ENCODE results near the gene DHRS4.
"Not testable (repeated sequence)": the region's sequence is repeated elsewhere in the genome, so short reads cannot be mapped to it uniquely, and the experiment has no call there.

Gene DHRS4

DNA sequence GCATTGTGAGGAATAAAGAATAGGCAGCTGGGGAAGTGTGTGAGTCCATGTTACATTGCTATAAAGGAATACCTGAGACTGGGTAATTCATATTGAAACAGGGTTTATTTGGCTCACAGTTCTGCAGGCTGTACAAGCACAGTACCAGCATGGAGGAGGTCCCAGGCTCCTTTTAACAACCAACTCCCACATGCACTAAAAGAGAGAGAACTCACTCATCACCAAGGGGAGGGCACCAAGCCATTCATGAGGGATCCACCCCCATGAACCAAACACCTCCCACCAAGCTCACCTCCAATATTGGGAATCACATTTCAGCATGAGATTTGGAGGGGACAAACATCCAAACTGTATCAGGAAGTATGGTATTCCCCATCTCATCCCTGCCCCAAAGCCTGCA, 11.9 kb upstream of the DHRS4 start:
- no peak for DNase-seq

DNA sequence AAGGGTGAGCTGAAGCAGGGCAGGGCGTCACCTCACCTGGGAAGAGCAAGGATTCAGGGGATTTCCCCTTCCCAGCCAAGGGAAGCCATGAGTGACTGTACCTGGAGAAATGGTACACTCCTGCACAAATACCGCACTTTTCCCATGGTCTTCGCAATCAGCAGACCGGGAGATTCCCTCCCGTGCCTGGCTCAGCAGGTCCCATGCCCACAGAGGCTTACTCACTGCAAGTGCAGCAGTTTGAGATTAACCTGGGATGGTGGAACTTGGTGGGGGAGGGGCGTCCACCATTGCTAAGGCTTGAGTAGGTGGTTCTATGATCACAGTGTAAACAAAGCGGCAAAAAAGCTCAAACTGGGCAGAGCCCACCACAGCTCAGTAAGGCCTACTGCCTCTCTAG, 11.0 kb upstream of the DHRS4 start:
- no peak for DNase-seq

DNA sequence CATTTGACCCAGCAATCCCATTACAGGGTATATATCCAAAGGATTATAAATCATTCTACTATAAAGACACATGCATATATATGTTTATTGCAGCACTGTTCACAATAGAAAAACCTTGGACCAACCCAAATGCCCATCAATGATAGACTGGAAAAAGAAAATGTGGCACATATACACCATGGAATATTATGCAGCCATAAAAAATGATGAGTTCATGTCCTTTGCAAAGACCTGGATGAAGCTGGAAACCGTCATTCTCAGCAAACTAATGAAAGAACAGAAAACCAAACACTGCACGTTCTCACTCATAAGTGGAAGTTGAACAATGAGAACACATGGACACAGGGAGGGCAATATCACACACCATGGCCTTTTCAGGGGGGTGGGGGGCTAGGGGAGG, 4.5 kb upstream of the DHRS4 start:
- DNase-seq = not testable (repeated sequence)

DNA sequence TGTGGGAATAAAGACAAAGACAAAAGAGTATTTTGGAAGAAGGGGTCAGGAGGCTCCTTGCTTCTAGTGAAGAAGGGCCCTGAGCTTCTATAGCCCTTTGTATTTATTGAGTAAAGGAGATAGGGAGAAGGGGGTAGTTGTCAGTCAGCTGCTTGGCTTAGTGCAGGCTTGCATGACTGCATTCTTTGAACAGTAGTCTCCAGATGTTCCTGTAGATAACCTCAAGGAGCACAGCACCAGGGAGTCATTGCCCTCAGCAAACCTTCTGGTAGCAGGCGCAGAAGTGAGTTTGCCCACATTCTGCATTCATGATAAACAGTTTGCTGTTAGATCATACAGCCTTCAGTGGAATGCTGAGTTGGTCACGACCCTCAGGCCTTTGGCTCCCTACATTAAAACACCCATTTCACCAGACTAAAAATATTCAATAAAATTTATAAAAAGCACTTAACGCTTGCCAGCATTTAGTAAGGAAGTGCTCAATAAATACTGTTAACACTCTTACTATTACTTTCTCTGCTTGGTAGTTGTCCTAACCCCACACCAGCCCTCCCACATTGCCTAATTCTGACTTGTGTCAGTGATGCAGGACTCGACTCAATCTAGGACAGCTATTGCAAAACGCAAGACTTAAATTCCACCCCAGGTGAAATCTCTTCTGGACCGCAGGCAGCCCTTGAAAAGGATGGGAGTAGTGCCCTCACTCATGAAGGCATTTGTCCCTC, 3.0 kb upstream of the DHRS4 start:
- no peak for DNase-seq

DNA sequence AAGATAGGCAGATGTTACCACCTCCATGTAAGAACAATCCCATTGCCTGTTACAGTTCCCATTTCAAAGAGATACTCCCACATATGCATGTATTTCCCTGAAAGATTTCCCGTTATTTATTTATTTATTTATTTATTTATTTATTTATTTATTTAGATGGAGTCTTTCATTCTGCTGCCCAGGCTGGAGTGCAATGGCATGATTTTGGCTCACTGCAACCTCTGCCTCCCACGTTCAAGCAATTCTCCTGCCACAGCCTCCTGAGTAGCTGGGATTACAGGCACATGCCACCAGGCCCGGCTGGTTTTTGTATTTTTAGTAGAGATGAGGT, 2.5 kb upstream of the DHRS4 start:
- DNase-seq = not testable (repeated sequence)

DNA sequence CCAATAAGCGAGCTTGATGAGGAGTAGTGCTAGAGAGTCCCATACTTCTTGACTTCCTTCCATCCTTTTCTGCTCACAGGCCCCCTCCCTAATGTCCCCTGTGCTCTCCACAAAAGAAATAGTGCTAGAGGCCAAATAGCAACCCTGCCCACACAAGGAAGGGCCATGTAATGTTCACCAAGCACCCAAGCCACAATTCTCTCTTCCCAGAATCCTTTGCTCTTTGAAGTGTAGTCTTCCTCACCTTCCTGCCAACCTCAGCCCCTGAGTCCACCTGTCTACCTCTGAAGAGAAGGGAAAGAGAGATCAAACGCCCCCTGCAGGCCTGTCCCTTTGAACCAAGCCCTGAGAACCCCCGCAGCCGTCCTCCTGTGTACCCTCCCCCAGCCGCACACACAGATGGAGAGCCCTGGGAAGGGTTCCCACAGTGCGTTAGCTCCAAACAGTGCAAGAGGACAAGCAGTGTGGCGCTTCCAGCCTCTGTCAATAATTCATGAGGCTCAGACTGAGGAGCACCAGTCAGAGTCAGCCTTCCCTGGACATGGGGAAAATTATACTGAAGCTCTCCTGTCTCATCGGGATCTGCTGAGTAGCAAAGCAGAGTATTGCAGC, 1.9 kb upstream of the DHRS4 start:
- DNase-seq = no peak

DNA sequence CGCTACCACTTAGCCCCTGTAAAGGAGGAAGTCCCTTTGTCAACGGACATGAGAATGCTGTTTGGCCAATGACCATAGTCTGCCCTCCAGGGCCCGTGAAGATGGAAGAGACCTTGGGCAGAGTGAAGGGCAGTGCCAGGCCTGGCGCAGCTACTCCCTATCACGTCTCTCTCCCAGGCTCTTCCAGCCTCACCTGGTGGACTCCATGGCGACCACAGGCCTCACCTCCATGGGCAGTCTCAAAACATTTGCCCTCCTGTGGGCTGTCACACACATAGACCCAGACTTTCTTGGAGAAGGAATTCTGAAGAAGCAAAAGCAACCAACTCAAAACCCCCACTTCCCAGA, 480 bp upstream of the DHRS4 start:
- DNase-seq = not testable (repeated sequence)

DNA sequence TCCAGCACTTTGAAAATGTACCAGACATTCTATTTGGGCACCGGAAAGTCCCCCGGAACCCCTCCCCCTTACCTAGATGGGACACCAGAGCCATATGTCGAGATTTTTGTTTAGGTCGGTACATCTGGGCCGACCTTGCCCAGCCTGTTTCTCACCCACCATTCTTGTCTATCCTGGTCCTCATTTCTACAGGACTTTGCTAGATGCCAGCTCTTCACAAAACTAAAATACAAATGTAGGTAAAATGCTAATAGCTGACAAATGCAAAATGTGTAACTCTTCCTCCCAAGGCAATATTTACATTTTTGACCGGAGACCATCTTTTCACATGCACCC, 677 bp downstream of the DHRS4 start:
- not testable (repeated sequence) for DNase-seq

DNA sequence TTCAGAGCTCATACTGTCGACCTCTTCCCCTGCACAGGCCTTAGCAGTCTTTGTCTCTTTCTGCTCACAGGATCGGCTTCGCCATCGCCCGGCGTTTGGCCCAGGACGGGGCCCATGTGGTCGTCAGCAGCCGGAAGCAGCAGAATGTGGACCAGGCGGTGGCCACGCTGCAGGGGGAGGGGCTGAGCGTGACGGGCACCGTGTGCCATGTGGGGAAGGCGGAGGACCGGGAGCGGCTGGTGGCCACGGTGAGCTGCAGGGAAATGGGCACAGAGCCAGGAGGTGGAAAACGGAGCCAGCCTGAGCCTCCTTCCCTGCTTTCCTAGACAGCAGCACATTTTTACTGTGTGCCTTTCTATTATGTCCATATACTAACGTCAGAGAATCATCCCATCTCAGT, 1.4 kb downstream of the DHRS4 start:
- DNase-seq = not testable (repeated sequence)

DNA sequence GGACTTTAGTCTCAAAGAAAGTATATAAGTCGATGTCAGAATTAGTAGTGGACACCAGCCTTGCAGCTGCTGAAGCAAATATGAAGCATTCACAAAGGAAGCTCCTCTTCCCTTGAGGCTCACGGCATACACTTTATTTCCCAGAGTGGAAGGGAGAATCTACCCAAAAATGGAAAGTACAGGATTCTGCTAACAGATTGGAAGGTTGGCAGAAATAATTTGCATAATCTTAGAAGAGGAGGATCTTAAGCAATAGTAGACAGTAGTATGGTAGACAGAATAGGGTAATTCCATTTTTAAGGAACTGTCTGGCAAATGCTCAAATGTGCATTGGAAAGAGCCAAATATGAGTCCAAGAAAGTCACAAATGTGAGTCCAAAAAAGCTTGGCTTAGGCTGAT, 2.2 kb downstream of the DHRS4 start:
- not testable (repeated sequence) for DNase-seq

DNA sequence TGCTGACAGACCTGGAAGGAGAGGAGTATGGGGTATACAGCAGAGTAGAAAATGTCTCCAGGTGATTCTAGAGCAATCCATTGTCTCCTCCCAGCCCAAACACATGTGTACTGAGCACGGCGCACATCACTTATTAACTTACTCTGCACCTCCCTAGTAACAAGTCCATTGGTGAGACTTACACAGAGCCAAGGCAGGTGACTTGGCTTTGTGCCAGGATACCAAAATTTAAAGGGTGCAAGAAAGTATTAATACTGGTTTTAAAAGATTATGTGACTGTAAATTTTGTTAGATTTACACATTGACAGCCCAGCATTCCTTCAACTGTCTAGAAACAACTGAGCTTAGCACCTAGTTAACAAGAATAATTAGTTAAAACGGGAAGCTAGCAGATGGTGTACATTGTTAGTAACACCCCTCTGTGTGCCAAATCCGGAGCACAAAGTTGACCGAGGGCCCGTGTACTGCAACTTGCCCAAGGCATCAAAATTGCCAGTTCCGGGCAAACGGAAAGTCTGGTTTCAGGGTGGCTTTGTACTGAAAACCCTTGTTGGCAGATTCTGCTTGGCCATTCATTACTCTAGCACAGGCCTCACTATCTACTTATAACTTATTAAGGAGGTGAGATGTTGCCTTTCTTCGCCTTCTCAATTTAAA, 4.5 kb downstream of the DHRS4 start:
- DNase-seq = not testable (repeated sequence)

DNA sequence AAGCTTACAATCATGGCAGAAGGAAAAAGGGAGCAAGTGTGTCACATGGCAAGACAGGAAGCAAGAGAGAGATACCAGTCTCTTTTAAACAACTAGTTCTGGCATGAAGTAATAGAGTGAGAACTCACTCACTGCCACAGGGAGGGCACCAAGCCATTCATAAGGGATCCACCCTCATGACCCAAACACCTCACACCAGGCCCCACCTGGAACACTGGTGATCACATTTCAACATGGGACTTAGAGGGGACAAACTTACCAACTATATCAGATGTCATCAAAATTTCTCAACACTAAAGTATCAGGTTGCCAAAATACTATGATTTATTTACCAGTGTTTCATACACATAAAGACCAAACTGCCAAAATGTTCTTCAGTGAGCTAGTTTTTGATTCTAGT, 7.3 kb downstream of the DHRS4 start:
- DNase-seq = not testable (repeated sequence)

DNA sequence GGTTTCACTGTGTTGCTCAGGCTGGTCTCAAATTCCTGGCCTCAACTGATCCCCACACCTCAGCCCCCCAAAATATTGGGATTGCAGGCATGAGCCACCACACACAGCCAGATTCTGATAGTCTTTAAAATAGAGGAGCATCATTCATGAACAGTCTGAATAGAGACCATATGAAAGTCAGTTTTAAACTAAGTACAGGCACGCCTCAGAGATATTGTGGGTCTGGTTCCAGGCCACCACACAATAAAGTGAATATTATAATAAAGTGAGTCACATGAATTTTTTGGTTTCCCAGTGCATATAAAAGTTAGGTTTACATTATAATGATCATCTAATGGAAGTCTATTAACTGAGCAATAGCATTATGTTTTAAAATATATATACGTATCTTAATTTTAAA, 8.1 kb downstream of the DHRS4 start:
- DNase-seq = not testable (repeated sequence)

DNA sequence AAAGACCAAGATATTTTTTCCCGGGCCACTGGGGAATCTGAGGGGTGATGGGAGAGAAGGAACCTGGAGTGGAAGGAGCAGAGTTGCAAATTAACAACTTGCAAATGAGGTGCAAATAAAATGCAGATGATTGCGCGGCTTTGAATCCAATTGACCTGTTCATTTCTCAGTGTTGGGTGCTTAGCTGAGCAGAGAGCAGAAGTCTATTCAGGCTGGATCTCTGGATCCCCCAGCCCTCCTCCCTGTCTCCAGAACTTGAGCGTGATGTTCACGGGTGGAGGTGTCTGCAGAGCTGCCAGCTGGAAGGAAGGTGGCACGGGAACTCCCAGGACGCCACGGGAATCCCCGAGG, 15.5 kb downstream of the DHRS4 start:
- DNase-seq = not testable (repeated sequence)

DNA sequence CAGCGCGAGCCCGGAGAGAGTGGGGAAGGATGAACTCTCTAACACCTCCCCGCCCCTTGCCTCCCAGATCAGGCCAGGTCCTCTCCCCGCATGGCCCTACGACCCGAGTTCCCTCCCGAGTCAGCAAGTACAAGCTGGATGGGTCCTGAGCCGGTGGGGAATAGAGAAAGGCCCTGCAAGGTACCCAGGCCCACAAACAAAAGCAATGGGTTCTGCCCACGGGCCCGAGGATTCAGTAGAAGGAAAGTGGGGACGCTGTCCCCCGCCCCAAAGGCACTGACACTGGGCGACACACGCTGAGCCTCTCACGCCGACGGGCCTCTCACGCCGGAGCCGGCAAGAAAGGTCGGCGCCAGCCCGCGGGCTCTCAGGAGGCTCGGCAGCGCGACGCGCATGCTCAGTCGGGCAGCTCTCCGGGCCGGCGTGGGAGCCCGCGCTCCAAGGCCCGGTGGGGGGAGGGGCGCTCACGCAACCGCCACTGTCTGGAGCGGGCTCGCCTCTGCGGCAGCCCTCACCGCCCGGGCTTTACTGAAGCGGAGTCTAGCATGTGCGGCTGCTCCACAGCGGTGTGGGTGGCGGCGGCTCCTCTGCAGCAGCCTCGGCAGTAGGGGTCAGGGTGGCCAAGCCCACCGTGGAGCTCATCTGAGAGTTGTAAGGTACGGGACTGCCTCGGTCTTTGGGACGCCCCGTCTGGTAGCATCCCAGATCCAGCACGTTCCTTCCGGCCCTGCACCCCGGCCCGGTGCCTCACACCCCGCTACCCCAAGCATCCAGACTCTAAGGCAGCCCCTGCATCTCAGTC, 16.1 kb downstream of the DHRS4 start:
- not testable (repeated sequence) for DNase-seq

DNA sequence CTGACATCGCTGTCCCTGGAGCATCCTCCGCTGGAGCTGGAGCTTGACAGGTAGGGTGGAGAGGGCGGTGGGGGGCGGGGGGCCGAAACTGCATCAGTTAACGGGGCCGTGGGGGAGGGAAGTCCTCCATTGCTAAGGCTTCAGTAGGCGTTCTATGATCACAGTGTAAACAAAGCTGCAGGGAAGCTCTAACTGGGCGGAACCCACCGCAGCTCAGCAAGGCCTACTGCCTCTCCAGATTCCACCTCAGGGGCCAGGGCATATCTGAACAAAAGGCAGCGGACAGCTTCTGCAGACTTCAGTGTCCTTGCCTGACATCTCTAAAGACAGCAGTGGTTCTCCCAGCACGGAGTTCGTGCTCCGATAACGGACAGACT, 16.7 kb downstream of the DHRS4 start:
- DNase-seq = not testable (repeated sequence)

DNA sequence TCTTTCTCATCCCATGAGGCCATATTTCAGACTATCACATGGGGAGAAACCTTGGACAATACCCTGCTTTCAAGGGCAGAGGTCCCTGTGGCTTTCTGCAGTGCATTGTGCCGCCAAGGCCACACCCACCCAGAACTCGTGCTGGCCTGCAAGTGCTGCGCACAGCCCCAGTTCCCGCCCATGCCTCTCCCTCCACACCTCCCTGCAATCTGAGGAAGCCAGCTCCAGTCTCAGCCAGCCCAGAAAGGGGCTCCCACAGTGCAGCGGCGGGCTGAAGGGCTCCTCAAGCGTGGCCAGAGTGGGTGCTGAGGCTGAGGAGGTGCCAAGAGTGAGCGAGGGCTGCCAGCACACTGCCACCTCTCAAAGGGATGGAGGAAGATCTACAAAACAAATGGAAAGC, 19.6 kb downstream of the DHRS4 start:
- DNase-seq = not testable (repeated sequence)

DNA sequence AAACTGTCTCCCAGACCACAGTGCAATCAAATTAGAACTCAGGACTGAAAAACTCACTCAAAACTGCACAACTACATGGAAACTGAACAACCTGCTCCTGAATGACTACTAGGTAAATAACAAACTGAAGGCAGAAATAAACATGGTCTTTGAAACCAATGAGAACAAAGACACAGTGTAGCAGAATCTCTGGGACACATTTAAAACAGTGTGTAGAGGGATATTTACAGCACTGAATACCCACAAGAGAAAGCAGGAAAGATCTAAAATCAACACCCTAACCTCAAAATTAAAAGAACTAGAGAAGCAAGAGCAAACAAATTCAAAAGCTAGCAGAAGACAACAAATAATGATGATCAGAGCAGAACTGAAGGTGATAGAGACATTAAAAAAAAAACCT, 20.5 kb downstream of the DHRS4 start:
- not testable (repeated sequence) for DNase-seq

DNA sequence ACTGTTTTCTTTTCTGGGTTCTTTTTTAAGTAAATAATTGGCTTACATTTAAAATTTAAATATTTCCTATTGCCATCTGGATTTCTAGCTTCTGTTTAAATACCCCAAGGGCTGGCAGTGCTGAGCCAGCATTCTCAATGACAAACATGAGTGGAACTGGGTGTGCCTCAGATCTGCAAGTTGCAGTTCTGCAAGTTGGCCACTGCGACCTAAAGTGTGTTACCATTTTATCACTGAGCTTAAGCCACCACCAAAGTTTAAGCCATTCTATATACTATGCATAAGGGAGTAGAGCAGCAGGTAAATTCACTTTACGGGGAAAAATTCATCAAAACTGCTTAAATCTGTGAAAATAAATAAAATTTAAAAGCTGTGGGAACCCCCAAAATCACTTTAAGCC, 23.6 kb downstream of the DHRS4 start:
- DNase-seq = not testable (repeated sequence)

DNA sequence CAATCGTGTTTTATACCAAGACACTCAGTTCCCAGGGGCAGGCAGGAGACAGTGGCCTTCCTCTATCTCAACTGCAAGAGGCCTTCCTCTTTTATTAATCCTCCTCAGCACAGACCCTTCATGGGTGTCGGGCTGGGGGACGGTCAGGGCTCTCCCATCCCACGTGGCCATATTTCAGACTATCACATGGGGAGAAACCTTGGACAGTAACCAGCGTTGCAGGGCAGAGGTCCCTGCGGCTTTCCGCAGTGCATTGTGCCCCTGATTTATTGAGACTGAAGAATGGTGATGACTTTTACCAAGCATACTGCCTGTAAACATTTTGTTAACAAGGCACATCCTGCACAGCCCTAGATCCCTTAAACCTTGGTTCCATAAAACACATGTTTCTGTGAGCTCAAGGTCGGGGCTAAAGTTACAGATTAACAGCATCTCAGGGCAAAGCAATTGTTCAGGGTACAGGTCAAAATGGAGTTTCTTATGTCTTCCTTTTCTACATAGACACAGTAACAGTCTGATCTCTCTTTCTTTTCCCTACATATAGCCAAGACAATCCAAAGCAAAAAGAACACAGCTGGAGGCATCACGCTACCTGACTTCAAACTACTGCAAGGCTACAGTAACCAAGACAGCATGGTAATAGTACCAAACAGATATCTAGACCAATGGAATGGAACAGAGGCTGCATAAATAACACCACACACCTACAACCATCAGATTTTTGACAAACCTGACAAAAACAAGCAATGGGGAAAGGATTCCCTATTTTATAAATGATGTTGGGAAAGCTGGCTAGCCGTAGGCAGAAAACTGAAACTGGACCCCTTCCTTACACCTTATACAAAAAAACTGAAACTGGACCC, 28.6 kb downstream of the DHRS4 start:
- not testable (repeated sequence) for DNase-seq

DNA sequence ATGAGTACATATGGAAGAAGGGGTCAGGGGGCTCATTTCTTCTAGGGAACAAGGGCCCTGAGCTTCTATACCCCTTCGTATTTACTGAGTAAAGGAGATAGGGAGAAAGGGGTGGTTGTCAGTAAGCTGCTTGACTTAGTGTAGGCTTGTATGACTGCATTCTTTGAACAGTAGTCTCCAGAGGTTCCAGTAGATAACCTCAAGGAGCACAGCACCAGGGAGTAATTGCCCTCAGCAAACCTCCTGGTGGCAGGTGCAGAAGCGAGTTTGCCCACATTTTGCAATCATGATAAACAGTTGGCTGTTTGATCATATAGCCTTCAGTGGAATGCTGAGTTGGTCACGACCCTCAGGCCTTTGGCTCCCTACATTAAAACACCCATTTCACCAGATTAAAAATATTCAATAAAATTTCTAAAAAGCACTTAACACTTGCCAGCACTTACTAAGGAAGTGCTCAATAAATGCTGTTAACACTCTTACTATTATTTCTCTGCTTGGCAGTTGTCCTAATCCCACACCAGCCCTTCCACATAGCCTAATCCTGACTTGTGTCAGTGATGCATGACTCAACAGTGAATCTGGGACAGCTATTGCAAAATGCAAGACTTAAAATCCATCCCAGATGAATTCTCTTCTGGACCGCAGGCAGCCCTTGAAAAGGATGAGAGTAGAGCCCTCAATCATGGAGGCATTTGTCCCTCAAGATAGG, 31.5 kb downstream of the DHRS4 start:
- DNase-seq = no peak

DNA sequence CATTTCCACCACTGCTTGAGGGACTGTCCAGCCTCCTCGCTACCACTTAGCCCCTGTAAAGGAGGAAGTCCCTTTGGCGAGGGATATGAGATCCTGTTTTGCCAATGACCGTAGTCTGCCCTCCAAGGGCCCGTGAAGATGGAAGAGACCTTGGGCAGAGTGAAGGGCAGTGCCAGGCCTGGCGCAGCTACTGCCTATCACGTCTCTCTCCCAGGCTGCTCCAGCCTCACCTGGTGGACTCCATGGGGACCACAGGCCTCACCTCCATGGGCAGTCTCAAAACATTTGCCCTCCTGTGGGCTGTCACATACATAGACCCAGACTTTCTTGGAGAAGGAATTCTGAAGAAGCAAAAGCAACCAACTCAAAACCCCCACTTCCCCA, 34.6 kb downstream of the DHRS4 start:
- not testable (repeated sequence) for DNase-seq
